HG03135 (cell line): ENCODE results near the gene CADPS2.
"Not testable (repeated sequence)": the region's sequence is repeated elsewhere in the genome, so short reads cannot be mapped to it uniquely, and the experiment has no call there.

Source experiments
- ATAC-seq: cut with Tn5 transposase; IDR thresholded peaks from one replicate; pipeline ENCODE4 v1.9.1; 2021; ENCODE audit warnings: mild to moderate bottlenecking, moderate library complexity; ENCODE audit not compliant: unreplicated experiment

Gene CADPS2

DNA sequence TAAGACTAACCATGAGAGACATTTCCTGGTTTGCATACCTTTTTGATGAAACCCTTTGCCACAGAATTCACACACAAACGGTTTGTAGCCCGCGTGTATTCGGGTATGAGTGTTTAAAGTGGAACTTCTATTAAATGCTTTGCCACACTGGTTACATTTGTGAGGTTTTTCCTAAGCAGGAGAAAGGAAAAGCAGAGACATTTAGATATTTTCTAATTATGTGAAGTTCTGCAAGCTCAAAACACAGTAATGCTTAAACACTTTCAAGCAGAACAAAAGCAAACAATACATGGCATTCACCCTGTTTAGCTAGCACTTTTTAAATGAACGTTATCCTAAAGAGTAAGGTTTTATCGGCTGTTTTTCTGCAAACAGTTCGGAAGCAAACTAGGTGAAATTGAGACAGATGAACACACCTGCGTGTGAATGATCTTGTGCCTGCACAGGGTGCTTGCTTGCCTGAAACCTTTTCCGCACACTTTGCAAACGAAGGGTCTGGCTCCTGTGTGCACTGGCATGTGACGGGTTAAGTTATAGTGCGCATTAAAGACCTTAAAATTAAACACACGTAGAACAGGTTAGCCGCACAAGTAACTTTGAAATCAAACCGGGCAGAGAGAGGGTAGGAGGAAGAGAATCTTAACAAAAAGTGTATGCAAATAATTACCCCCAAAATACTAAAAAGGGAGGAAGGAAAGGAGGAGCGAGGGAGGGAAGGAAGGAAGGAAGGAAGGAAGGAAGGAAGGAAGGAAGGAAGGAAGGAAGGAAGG is 583.3 kb downstream of the CADPS2 start:
- no peak for ATAC-seq

DNA sequence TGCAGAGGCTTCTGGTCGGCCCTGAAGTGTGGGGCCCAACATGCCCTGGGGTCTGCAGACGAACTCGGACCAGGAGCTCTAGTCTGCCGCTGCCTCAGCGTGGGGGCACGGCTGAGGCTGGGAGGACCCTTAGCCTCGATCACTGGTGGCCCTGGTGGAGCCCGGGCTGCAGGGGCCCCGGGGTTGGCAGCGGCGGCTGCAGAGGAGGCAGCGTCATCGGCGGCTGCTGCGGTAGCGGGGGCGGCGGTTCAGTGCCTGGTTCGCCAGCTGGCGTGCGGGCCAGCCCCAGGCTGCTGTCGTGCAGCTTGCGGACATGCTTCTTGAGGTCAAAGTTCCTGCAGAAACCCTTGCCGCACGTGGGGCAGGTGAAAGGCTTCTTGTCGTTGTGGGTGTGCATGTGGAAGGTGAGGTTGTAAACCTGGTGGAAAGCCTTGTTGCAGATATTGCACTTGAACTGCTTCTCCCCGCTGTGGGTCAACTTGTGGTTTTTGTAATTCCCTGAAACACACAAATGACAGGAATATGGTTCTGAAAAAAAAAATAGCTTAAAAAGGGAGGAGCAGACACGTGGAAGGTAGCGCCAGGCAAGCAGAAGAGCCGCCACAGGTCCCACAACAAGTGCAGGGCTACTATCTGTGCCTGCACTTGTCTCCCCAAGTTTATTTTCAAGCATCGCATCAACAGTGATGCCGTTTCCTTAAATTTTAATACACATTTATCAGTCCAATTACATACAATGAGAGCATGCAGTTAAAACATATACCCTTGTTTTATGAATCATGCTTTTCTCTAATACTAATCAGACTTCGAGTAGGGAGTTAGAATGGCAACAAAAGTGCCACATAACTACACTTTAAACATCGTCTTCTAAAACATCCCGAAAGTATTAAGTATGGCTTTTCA is 584.2 kb downstream of the CADPS2 start:
- ATAC-seq: no peak

DNA sequence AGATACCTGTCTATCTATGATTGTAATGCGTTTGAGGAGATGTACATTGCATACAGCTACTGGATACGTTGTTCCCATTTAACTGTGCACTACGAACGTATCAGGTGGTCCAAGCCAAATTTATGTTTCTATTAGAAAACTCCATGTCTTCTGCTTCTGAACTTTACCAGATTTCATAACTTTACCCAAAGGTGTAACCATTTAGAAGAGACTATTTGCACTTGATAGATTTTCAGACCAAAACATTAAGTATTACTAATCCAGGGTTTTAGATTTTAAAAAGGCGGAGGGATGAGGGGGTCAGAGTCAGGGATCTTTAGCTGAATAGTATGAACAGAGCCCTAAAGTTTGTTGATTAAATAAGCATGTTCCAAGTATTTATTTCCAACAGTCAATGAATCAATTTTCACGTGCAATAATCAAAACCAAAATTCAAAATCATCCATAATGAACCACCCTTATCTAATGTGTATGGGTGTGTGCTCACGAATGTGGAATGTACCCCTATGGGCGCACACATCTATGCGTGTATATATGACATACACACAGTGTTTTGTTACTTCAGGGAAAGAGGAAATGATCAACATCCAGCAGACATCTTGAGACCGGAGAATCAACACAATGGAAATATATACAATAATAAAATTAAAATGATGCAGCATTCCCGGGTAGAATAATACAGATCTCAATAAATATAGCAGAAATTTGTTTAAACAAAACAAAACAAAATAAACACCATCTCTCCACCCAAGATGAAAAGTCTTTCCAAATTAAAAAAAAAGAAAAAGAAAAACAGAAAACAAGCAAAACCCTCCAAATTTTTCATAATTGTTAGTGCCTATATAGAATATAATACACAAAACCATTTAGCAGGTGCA is 585.1 kb downstream of the CADPS2 start:
- ATAC-seq: no peak

DNA sequence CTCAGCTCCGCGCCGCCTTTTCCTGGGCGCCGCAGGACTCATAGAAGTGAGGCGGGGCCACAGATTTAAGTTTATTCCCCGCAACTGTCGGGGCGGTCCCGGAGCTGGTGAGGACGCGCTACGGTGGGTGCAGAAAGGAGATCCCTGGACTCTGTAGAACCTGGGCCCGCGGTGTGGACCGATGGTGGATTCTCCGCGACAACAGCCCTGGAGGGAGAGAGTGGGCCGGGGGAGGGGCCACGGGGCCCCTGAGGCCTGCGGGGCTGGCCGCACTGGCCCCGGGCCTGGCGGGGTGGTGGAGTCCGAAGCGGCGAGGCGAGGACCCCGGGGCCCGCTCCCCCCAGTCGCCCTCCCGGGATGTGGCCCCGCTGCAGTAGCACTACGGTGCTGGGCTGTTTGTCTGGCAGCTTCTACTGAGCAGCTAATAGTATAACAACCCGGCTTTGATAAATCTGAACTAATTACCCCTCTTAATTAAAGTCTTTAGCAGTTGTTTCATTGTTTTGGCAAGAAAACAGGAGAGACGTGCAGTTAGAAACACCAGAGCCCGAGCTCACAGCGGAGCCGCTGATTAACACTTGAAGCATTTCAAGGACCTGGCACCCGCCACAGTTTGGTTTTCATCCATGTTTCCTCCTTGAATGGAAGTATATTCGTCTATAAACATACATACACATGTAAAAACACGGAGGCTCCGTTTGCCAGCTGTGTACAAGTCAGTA is 585.9 kb downstream of the CADPS2 start:
- no peak for ATAC-seq

DNA sequence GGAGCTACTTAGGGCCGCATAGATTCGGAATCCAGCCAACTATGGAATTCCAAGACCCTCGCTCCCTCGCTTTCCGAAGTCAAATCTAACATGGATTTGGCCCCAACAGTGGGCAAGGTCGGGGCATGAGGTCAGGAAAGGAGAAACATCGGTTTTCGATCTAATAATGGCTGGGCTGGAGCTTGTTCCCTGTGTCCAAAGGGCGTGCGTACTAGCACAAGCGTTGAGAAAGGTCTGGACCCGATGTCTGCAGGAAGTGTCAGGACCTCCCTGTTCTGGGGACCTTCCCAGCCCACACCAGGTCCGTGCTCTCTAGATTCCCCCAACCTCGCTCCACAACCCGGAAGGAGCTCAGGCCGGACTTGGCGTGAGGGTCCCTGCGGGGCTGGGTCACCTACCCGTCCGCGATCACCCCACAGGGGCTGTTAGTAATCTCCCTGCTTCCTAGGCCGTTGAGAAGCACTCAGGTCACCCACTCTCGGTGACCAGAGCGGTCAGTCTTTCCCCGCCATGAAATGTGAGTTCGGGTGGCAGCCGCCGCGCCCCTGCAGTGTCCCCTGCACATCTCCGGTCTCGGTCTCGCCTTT is 586.5 kb downstream of the CADPS2 start:
- no peak for ATAC-seq

DNA sequence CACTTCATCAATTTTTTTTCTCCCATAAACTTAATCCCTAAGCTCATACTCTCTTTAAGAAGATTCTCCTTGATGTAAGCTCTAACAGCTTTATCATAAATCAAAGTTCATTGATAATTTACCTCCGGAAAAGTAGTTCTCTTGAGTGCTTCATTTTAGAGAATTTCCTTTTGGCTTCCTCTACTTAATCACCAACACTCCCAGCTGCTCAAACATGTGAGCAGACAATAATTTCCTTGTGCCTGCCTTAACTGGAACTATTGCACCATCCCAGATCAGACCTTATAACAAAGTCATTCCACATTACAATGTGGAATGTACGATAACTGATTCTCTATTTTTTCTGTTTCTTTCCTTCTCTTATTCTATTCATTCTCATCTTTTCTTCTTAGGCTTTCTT is 587.6 kb downstream of the CADPS2 start:
- no peak for ATAC-seq

DNA sequence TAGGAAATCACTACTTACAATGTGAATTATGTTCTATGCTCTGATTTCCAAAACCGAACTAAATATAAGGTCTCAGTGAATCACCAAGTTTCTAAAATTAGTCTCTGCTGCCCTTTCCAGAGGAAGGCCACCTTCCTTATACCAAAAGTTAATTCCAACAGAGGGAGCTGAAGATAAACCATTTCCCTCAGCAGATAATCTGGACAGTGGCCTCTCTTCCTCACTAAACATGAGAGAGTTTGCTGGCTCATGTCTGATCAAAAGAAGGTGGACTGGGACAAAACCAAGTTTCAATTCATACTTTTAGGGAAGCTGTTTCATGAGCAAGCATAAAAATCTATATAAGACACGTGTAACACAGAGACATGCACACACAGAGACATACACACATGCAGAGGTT is 588.1 kb downstream of the CADPS2 start:
- ATAC-seq: no peak

DNA sequence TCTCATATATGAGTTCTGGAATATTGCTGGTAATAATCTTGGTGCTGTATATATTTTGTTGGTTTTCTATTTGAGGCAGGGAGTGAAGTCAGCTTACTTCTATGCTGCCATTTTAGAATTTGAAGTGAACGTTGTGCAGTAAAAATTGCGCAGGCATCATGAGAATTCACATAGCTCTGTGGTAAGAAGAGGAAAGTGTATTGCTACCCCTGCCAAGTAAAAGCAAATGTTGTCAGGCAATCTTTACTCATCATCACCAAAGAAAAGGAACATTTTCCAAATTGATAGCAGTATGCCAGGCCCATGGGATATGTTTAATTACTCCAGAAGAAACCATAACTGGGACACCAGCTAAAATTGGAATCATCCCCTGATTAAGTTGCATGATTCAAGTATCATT is 595.1 kb downstream of the CADPS2 start:
- ATAC-seq: no peak

DNA sequence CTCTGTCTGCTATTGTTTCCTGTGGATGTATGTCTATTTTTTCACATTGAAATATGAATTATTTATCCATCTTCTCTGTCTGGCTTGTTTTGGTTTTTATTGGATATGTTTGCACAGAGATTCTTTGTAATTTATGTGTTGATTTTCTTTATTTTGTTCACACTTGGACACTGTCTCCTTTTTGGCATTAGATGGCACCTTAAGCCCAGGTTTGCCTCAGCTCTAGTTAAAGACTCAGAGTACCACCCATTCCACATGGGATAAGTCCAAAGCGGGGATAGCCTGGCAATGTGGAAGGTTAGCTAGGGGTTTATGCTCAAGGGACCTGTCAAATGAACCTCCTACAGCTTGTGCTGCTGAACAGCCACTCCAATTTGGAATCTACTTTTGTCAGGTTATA is 595.8 kb downstream of the CADPS2 start:
- ATAC-seq: no peak

DNA sequence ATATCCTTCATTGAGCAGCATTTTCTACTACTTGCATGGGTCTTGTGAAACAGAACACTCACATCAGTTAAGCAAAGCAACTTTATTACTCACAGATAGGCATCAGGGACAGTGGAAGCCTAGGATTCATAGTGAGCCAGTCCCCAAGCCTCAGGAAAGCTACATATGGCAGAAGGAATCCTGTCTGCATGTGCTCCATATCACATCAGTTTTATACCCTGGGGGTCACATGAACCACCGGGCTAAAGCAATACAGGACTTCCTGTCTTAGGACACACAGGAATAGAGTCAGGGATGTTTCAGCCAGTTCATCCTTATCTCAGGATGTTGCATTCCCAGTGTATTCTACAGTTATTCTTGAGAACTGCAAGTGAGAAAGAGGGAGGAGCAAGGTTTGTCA is 596.8 kb downstream of the CADPS2 start:
- ATAC-seq: no peak

DNA sequence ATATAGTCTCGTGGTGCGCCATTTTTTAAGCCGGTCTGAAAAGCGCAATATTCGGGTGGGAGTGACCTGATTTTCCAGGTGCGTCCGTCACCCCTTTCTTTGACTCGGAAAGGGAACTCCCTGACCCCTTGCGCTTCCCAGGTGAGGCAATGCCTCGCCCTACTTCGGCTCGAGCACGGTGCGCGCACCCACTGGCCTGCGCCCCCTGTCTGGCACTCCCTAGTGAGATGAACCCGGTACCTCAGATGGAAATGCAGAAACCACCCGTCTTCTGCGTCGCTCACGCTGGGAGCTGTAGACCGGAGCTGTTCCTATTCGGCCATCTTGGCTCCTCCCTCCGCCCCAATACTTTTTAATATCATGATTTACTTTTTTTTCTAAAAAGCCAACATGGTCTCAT is 601.7 kb downstream of the CADPS2 start:
- ATAC-seq: not testable (repeated sequence)

DNA sequence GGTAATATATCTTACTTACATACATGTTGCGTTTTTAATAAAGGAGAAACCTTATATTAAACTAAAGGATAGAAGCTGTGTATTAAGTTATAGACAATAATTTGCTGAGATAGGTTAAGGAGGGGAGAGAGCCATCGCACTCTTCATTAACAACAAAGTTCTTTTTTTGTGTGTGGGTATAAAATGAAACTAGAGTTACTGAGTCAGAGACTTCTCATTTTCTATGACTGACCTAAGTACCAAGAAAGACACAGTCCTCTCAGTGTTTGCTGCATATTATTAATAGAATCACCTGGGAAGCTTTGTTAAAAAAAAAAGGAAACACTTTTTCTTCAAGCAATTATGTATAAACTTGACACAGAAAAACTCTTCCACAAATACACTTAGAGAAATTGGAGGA is 613.1 kb downstream of the CADPS2 start:
- ATAC-seq: no peak

DNA sequence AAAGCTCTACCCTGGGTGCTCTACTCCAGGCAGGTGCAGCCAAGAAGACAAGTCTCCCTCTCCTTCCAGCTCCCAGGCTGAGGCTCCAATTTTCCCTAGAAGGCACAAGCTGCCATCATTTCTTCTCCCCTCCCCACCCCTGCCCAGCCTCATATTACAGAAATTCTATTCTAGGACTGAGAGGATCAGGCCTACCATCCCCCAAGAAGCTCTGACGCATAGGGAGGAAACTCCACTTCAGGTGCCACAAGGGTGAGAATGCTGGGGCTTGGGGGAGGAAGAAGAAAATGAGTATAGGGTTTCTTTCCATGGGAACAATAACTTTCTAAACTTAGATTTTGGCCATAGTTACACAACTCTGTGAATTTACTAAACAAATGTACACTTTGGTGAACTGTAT is 617.0 kb downstream of the CADPS2 start:
- no peak for ATAC-seq
